Neutrophil (primary cell): Measurements from ENCODE around the gene WNT7B.
"Not testable (repeated sequence)": the region's sequence is repeated elsewhere in the genome, so short reads cannot be mapped to it uniquely, and the experiment has no call there.

Experiments used
- H3K27ac ChIP-seq: fragments of 200-600 bp; sonication (generic); 2 replicates; pipeline ENCODE4 v1.5.1; 2016; ENCODE audit warnings: mild to moderate bottlenecking, moderate library complexity
- H3K27me3 ChIP-seq: fragments of 200-600 bp; sonication (generic); 2 replicates; pipeline ENCODE4 v1.6.0; 2016; ENCODE audit warnings: mild to moderate bottlenecking
- H3K36me3 ChIP-seq: fragments of 200-600 bp; sonication (generic); 2 replicates; pipeline ENCODE4 v1.5.1; 2017
- H3K4me1 ChIP-seq, 2 experiments: fragments of 200-600 bp in 1 of 2; sonication (generic) in 1 of 2; 1 replicate in 1 of 2; 2 replicates in 1 of 2; pipeline versions ENCODE4 v1.5.1 to v1.6.1; 2013 to 2016; ENCODE audit warnings: low read depth in 1 of 2, low read length in 1 of 2, mild to moderate bottlenecking in 1 of 2, moderate library complexity in 1 of 2; ENCODE audit not compliant: control insufficient read depth in 1 of 2, insufficient read depth in 1 of 2
- H3K4me3 ChIP-seq, 2 experiments: fragments of 200-600 bp in 1 of 2; sonication (generic) in 1 of 2; 1 replicate in 1 of 2; 2 replicates in 1 of 2; pipeline ENCODE4 v1.5.1; 2013 to 2016; ENCODE audit warnings: low read depth in 1 of 2, low read length in 1 of 2, mild to moderate bottlenecking in 1 of 2, moderate library complexity in 1 of 2
- H3K9me3 ChIP-seq: fragments of 200-600 bp; sonication (generic); 2 replicates; pipeline ENCODE4 v1.5.1; 2016
- CTCF ChIP-seq: fragments of 200-600 bp; sonication (generic); IDR thresholded peaks from 2 replicates; pipeline ENCODE4 v1.5.1; 2016; ENCODE audit warnings: antibody characterized with exemption

Gene WNT7B

GRCh38 chr22:46007003-46007847 lies 30.3 kb upstream of the WNT7B start:
- Histone ChIP-seq H3K9me3 (no peaks in the 10 kb centered on the region), H3K4me3 (peak overlapping the region; percentile 52 to 63), H3K4me1 (peaks cover 48 to 51% of the 10 kb centered on the region in 2 experiments), H3K27ac (peak overlapping the region; percentile 81), H3K27me3 (no peaks in the 10 kb centered on the region), H3K36me3 (no peaks in the 10 kb centered on the region)
- no peak for TF ChIP-seq CTCF

- H3K36me3 ChIP-seq: no peaks in the 10 kb centered on the region
- peak overlapping the region; percentile 52 to 63 for H3K4me3 ChIP-seq
- TF ChIP-seq CTCF: peak; percentile 87
- H3K27ac ChIP-seq: peak overlapping the region; percentile 81
- H3K4me1 ChIP-seq: peaks cover 41 to 43% of the 10 kb centered on the region in 2 experiments
- no peaks in the 10 kb centered on the region for H3K27me3 ChIP-seq
- no peaks in the 10 kb centered on the region for H3K9me3 ChIP-seq
Observed at GRCh38 chr22:46006379-46007002, 29.5 kb upstream of the WNT7B start.

- H3K27ac ChIP-seq, H3K9me3 ChIP-seq, H3K4me3 ChIP-seq, H3K36me3 ChIP-seq, H3K27me3 ChIP-seq: not testable (repeated sequence)
- peaks cover 28 to 30% of the 10 kb centered on the region in 2 experiments for H3K4me1 ChIP-seq
Observed at GRCh38 chr22:46005116-46005705, 28.2 kb upstream of the WNT7B start.

DNA sequence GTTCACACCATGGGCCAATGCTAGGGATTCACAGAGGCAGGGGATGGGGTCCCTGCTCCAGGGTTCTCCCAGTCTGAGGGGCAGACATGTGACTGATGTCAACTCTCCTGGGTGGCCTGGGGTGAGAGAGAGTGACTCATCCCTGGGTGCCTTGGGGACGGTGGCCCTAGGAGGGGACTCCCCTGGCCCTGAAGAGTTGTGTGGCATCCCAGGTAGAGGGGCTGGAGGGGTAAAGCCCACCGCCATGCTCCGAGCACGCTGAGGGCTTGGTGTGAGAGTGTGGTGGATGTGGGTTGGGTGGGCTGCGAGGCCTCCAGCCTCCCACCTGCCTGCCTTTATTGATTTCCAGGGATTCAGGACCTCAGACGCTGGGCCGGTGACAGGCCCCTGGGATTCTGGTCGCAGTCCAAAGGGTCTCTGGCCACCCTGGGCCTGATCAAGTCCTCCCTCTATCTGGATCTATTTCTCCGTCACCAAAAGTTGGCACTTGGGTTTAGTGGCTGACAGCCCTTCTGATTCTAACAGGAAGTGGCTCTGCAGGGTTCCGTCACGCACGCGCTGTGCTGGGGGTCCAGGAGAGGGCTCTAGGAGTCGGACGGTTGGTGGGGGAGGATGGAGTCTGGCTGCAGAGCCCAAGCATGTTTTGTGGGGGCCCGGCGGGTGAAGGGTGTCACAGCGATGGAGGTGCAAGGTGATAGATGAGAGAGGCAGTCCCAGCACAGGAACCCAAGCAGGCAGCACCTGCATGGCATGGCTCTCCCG lies 27.3 kb upstream of the WNT7B start:
- Histone ChIP-seq H3K27me3 (no peaks in the 10 kb centered on the region), H3K4me1 (peaks cover 24 to 25% of the 10 kb centered on the region in 2 experiments), H3K4me3 (no peak overlapping the region), H3K27ac (no peak overlapping the region), H3K9me3 (no peaks in the 10 kb centered on the region), H3K36me3 (no peaks in the 10 kb centered on the region)
- TF ChIP-seq CTCF: no peak

DNA sequence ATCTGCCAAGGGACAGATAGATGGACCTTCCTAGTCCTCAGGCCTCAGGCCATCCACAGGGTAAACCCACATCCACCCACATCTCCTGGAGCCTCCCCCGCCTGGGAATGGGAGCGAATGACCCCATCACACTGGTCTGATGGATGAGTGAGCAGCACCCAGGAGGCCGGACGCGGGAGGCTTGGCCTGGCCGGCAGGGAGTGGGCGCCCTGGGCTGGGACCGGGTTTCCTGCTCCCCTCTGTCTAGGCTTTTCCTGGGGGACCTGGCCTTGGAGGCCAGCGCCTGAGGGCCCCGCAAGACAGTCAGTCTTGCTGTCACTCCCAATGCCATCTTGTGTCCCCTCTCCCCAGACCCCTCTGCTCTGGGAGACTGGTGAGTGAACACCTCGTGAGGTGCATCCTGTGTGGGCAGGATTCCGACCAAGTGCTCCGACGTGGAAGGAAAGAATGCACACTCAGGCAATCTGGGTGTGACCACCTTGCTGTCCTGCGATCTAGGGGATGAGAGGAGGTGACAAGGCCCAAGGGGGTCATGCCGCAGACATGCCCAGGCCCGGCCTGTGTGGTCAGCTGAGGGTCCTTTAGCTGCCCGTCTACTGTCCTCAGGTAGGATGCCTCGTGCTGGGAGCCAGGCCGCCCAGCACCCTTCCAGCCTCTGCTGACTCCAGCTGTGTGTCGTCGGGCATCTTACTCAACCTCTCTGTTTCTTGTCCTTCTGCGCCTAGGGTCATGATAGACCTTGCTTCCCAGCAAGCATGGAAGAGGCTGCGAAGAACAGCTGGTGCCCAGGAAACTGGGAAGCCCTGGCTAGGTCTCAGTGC lies 26.5 kb upstream of the WNT7B start:
- no peak for TF ChIP-seq CTCF

More for the DNA sequence above, 26.5 kb upstream of the WNT7B start:
- Histone ChIP-seq H3K36me3 (no peaks in the 10 kb centered on the region), H3K4me3 (no peak overlapping the region), H3K4me1 (peaks cover 22 to 25% of the 10 kb centered on the region in 2 experiments), H3K9me3 (no peaks in the 10 kb centered on the region), H3K27me3 (no peaks in the 10 kb centered on the region), H3K27ac (no peak overlapping the region)
